ENCODE data around the gene KRTAP27-1. TPM values are rescaled to one million over a fixed set of nuclear protein-coding genes. Genes with fewer than 3 reads are reported as not detected.
A peak's percentile ranks its signal among the peaks of the same experiment; 100 is the strongest.

KRTAP27-1 gene
- total and polyA plus RNA-seq, 10 donors: not detected

GRCh38 chr21:30345014-30345413 lies 7.5 kb upstream of the KRTAP27-1 start:
- WGBS, 5 donors: 60 to 73% (median 65%) methylated on average over 2 of the region's 2 CpGs
- Histone ChIP-seq H3K4me3 (no peak overlapping the region), H3K36me3 (no peaks in the 10 kb centered on the region), H3K27ac (no peak overlapping the region), H3K27me3 (replicated peaks in 1 of 7) (no peaks in the 10 kb centered on the region), H3K9me3 (peaks cover 0 to 5% (median 0%) of the 10 kb centered on the region in 8 donors), H3K4me1 (no peaks in the 10 kb centered on the region)
- intact Hi-C loops (cut with DNase I; ENCODE audit: low total_unique reads): no loop called here
- DNase-seq: no peak
- TF ChIP-seq POLR2A (IDR thresholded peaks at IDR 0.05): no peak
- no peak for TF ChIP-seq POLR2AphosphoS5 (IDR thresholded peaks at IDR 0.05)
- TF ChIP-seq CTCF (IDR thresholded peaks at IDR 0.05 in 8 of 11, conservative IDR thresholded peaks at IDR 0.05 in 3 of 11): no peak

GRCh38 chr21:30340714-30341573 lies 3.5 kb upstream of the KRTAP27-1 start:
- WGBS, 5 donors: 82 to 92% (median 83%) methylated on average over 2 of the region's 2 CpGs
- Histone ChIP-seq H3K9me3 (peaks cover 0 to 5% (median 0%) of the 10 kb centered on the region in 8 donors), H3K4me1 (no peaks in the 10 kb centered on the region), H3K27ac (no peak overlapping the region), H3K36me3 (no peaks in the 10 kb centered on the region), H3K27me3 (replicated peaks in 1 of 7) (no peaks in the 10 kb centered on the region), H3K4me3 (no peak overlapping the region)
- TF ChIP-seq CTCF (IDR thresholded peaks at IDR 0.05 in 8 of 11, conservative IDR thresholded peaks at IDR 0.05 in 3 of 11): peak; percentile 34 to 78 (median 62)
- no peak for TF ChIP-seq POLR2A (IDR thresholded peaks at IDR 0.05)
- DNase-seq: no peak
- intact Hi-C loops (cut with DNase I; ENCODE audit: low total_unique reads): loop anchor here (5.0 kb wide), 1 partner anchor 746 kb away; no protein-coding TSS in a partner anchor

GRCh38 chr21:30338717-30339116 lies 1.2 kb upstream of the KRTAP27-1 start:
- no peak for TF ChIP-seq CTCF (IDR thresholded peaks at IDR 0.05 in 8 of 11, conservative IDR thresholded peaks at IDR 0.05 in 3 of 11)
- no peak for TF ChIP-seq POLR2AphosphoS5 (IDR thresholded peaks at IDR 0.05)
- no peak for TF ChIP-seq POLR2A (IDR thresholded peaks at IDR 0.05)
- WGBS, 5 donors: 90 to 94% (median 92%) methylated on average over 4 of the region's 4 CpGs
- Histone ChIP-seq H3K4me1 (no peaks in the 10 kb centered on the region), H3K27me3 (replicated peaks in 1 of 7) (no peaks in the 10 kb centered on the region), H3K36me3 (no peaks in the 10 kb centered on the region), H3K9me3 (no peaks in the 10 kb centered on the region), H3K4me3 (no peak overlapping the region), H3K27ac (no peak overlapping the region)
- no peak for DNase-seq
- intact Hi-C loops (cut with DNase I; ENCODE audit: low total_unique reads): no loop called here

- H3K4me3 ChIP-seq: no peak overlapping the region
- H3K27me3 ChIP-seq (replicated peaks in 1 of 7): no peaks in the 10 kb centered on the region
- no peaks in the 10 kb centered on the region for H3K36me3 ChIP-seq
- no peak for DNase-seq
- no peaks in the 10 kb centered on the region for H3K4me1 ChIP-seq
- no peaks in the 10 kb centered on the region for H3K9me3 ChIP-seq
- TF ChIP-seq POLR2A (IDR thresholded peaks at IDR 0.05): no peak
- no peak for TF ChIP-seq CTCF (IDR thresholded peaks at IDR 0.05 in 8 of 11, conservative IDR thresholded peaks at IDR 0.05 in 3 of 11)
- TF ChIP-seq POLR2AphosphoS5 (IDR thresholded peaks at IDR 0.05): no peak
- no peak overlapping the region for H3K27ac ChIP-seq
- intact Hi-C loops (cut with DNase I; ENCODE audit: low total_unique reads): no loop called here
Measured at GRCh38 chr21:30337772-30338171, 278 bp upstream of the KRTAP27-1 start.
